ENCODE data around the gene SLC16A10.
"Not testable (repeated sequence)": the region's sequence is repeated elsewhere in the genome, so short reads cannot be mapped to it uniquely, and the experiment has no call there.

The SLC16A10 gene

DNA sequence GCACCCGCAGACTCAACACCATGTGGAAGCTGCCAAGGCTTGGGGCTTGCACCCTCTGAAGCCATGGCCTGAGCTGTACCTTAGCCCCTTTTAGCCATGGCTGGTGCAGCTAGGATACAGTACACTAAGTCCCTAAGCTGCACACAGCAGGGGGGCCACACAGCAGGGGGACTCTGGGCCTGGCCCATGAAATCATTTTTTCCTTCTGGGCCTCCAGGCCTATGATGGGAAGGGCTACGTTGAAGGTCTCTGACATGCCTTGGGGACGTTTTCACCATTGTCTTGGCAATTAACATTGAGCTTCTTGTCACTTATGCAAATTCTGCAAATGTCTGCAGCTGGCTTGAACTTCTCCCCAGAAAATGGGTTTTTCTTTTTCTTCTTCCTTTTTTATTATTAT is 103.3 kb downstream of the SLC16A10 start:
- DNase-seq (ENCODE audit: low spot score): no peak
- H3K27ac ChIP-seq: no peak overlapping the region
- ChIA-PET POLR2A (ENCODE audit: low non-redundant PET) (no interaction called here), CTCF (no interaction called here)
- TF ChIP-seq, protein P1, sequence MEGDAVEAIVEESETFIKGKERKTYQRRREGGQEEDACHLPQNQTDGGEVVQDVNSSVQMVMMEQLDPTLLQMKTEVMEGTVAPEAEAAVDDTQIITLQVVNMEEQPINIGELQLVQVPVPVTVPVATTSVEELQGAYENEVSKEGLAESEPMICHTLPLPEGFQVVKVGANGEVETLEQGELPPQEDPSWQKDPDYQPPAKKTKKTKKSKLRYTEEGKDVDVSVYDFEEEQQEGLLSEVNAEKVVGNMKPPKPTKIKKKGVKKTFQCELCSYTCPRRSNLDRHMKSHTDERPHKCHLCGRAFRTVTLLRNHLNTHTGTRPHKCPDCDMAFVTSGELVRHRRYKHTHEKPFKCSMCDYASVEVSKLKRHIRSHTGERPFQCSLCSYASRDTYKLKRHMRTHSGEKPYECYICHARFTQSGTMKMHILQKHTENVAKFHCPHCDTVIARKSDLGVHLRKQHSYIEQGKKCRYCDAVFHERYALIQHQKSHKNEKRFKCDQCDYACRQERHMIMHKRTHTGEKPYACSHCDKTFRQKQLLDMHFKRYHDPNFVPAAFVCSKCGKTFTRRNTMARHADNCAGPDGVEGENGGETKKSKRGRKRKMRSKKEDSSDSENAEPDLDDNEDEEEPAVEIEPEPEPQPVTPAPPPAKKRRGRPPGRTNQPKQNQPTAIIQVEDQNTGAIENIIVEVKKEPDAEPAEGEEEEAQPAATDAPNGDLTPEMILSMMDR (conservative IDR thresholded peaks at IDR 0.05; ENCODE audit: low read depth): no peak

DNA sequence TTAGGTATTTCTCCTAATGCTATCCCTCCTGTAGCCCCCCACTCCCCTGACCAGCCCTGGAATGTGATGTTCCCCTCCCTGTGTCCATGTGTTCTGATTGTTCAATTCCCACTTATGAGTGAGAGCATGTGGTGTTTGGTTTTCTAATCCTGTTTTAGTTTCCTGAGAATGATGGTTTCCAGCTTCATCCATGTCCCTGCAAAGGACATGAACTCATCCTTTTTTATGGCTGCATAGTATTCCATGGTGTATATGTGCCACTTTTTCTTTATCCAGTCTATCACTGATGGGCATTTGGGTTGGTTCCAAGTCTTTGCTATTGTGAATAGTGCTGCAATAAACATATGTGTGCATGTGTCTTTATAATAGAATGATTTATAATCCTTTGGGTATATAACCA is 103.8 kb downstream of the SLC16A10 start:
- POLR2A ChIA-PET (ENCODE audit: low non-redundant PET): not testable (repeated sequence)

DNA sequence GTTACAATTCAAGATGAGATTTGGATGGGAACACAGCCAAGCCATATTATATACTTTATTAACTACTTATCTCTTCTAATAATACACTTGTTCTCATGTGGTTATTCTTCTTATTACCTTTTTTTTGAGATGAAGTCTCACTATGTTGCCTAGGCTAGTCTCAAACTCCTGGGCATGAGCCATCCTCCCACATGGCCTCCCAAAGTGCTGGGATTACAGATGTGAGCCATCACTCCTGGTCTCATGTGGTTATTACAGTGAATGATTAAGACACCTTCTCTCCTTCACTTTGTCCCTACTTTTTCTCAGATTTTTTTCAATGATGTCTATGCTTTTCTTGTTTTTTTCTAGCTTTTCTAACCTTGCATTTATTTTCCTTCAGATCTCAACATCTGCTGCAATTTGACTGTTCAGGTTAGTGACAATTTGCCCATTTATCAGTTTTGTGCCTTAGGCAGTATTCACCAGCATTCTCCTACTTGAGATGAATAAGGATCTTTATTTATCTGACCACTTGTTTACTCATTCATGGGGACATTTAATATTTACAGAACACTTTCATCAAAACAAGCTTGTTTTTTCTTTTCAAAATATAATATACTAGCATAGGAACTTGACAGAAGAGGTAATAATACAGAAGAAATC is 105.7 kb downstream of the SLC16A10 start:
- CTCF ChIA-PET: interaction anchor here (0.6 kb wide), 2 partner anchors 56 to 57 kb away, joined by 3 read pairs; no protein-coding TSS in a partner anchor
- POLR2A ChIA-PET (ENCODE audit: low non-redundant PET): no interaction called here
- no peak overlapping the region for H3K27ac ChIP-seq
- TF ChIP-seq, protein P1 (conservative IDR thresholded peaks at IDR 0.05; ENCODE audit: low read depth): no peak
- DNase-seq (ENCODE audit: low spot score): no peak

More for the DNA sequence above, 103.8 kb downstream of the SLC16A10 start:
- CTCF ChIA-PET; H3K27ac ChIP-seq; DNase-seq (ENCODE audit: low spot score): not testable (repeated sequence)

DNA sequence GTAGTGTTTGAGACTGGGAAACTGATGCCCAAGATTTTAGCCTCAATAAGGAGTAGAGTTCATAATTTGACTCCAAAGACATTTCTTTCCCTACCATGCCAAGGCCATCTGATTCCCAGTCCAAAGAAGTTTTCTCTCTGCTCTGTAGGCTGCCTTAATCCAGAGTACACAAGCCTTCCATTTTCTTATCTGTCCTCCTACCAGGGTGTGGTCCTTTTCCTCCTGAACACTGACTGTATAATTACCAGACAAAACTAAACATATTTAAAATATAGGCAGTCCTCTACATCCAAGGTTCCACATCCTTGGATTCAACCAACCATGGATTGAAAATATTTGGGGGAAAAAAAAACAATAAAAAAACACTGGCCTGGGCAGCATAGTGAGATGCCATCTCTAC is 108.4 kb downstream of the SLC16A10 start:
- CTCF ChIA-PET: no interaction called here
- POLR2A ChIA-PET (ENCODE audit: low non-redundant PET): no interaction called here
- no peak for DNase-seq (ENCODE audit: low spot score)
- H3K27ac ChIP-seq: no peak overlapping the region
- TF ChIP-seq, protein P1 (conservative IDR thresholded peaks at IDR 0.05; ENCODE audit: low read depth): no peak

DNA sequence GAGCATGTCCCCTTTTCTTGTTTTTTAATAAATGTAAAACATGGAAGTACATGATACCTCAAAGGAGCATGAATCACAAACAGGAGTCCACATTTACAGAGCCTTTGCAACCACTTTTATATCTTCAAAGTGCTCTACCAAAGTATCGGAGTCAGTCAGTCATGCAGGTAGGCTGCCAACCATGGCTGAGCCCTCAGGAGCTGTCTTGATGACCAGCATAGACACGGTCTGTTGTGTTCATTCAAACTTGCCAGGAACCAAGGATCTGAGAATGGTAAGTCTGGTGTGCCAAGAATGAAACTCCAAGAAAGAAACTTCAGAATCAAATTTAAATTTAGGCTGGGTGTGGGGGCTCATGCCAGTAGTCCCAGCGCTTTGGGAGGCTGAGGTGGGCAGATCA is 111.5 kb downstream of the SLC16A10 start:
- no peak for DNase-seq (ENCODE audit: low spot score)
- CTCF ChIA-PET: no interaction called here
- TF ChIP-seq, protein P1 (conservative IDR thresholded peaks at IDR 0.05; ENCODE audit: low read depth): no peak
- POLR2A ChIA-PET (ENCODE audit: low non-redundant PET): no interaction called here
- no peak overlapping the region for H3K27ac ChIP-seq

DNA sequence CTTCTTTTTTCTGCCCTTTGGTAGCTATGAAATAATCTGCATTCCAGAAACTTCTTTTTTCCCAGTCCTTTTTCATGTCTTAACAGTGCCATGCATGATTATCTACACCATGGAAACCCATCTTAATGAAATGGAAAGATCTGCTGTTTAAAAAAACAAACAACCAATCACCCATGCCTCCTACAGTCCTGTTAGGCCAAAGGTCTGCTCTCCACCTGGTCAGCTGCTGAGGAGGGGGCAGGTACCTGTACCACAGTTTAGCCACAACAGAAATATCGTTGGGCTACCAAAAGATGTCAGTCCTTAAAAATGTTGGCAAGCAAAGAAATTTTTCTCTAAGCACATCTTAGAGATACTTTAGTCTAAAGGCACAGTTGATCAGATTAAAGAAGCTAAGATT is 112.6 kb downstream of the SLC16A10 start:
- H3K27ac ChIP-seq: no peak overlapping the region
- TF ChIP-seq, protein P1 (conservative IDR thresholded peaks at IDR 0.05; ENCODE audit: low read depth): no peak
- DNase-seq (ENCODE audit: low spot score): no peak
- ChIA-PET CTCF (no interaction called here), POLR2A (ENCODE audit: low non-redundant PET) (no interaction called here)

DNA sequence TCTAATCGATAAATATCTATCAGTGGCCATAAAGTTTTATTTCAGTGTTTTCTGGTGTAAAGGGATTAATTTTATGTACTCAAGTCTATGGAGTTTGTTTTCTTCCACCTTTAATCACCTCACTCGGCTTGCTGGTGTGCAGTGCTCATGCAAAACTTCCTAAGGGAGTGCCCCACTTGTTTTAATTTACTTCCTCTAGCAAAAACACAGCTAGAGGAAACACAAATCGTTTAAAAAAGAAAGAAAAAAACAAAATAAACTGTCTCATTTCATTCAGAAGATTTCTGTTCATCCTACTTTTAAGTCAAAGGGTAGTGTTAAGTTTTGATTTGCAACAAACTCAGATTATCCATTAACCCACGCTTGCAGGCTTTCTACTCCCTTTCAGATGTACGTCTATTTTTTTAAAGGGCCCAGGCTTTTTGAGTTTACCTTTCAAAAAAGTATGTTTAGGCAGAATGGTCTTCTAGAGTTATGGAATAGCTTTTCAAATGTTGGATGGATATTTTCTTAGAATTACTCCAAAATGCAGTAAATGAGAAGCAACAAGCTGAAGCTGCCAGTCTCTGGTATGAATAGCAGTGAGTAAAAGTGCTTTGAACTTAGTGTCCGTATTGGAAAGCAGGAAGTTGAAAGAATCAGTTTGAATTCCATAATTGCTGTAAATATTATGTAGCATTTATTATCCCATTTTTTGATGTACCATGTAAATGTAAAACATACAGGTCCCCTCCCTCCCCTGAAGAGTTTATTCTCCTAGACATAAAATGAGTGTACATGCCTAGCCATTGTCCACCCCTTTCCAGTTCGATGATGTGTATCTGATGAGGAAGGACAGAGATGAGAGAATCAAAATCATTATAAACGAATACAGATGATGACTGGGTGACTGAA is 113.3 kb downstream of the SLC16A10 start:
- no peak for DNase-seq (ENCODE audit: low spot score)
- POLR2A ChIA-PET (ENCODE audit: low non-redundant PET): no interaction called here
- H3K27ac ChIP-seq: no peak overlapping the region
- CTCF ChIA-PET: no interaction called here
- TF ChIP-seq, protein P1 (conservative IDR thresholded peaks at IDR 0.05; ENCODE audit: low read depth): no peak

All from RWPE1 (cell line).